Heart left ventricle (tissue), 16 donors: ENCODE data around the gene CYP11A1. TPM values are rescaled to one million over a fixed set of nuclear protein-coding genes. Genes with fewer than 3 reads are reported as not detected.
"Not testable (repeated sequence)": the region's sequence is repeated elsewhere in the genome, so short reads cannot be mapped to it uniquely, and the experiment has no call there.

ENCODE experiments used
- ATAC-seq, 4 donors: fragments of 200-7000 bp; cut with Tn5 transposase; one replicate each; pipeline ENCODE4 v1.9.1; 2020 to 2022; ENCODE audit warnings: moderate library complexity in 4 of 4, mild to moderate bottlenecking in 3 of 4, moderate number of reproducible peaks in 1 of 4
- DNase-seq, 5 donors: peaks; one replicate each; pipeline ENCODE4 v3.0.0-alpha.2; 2020
- H3K27ac ChIP-seq, 12 donors: fragments of 200-600 bp; sonication (generic) in 4 of 12; one replicate each; pipeline versions ENCODE4 v1.5.0 to v1.8.0; 2016 to 2022; ENCODE audit warnings: mild to moderate bottlenecking in 2 of 12
- H3K27me3 ChIP-seq, 9 donors: fragments of 200-600 bp; sonication (generic) in 2 of 9; one replicate each; pipeline versions ENCODE4 v1.5.1 to v1.8.0; 2016 to 2022; ENCODE audit warnings: mild to moderate bottlenecking in 3 of 9
- H3K36me3 ChIP-seq, 9 donors: fragments of 200-600 bp; sonication (generic) in 2 of 9; one replicate each; pipeline versions ENCODE4 v1.5.0 to v1.8.0; 2018 to 2022; ENCODE audit warnings: mild to moderate bottlenecking in 2 of 9
- H3K4me1 ChIP-seq, 12 donors: fragments of 200-600 bp; sonication (generic) in 4 of 12; one replicate each; pipeline versions ENCODE4 v1.5.0 to v1.8.0; 2016 to 2022; ENCODE audit warnings: mild to moderate bottlenecking in 3 of 12
- H3K4me3 ChIP-seq, 12 donors: fragments of 200-600 bp; sonication (generic) in 4 of 12; one replicate each; pipeline versions ENCODE4 v1.5.0 to v1.8.0; 2017 to 2022; ENCODE audit warnings: mild to moderate bottlenecking in 9 of 12, moderate library complexity in 4 of 12
- H3K9me3 ChIP-seq, 12 donors: fragments of 200-600 bp; sonication (generic) in 4 of 12; one replicate each; pipeline versions ENCODE4 v1.5.0 to v1.8.0; 2016 to 2022; ENCODE audit warnings: mild to moderate bottlenecking in 1 of 12
- CTCF ChIP-seq, 12 donors: fragments of 200-600 bp; sonication (generic) in 4 of 12; IDR thresholded peaks; one replicate each; pipeline versions ENCODE4 v1.5.0 to v1.8.0; 2018 to 2022; ENCODE audit warnings: antibody characterized with exemption in 12 of 12, mild to moderate bottlenecking in 5 of 12
- POLR2A ChIP-seq, 2 donors: fragments of 450-650 bp; IDR thresholded peaks; one replicate each; pipeline ENCODE4 v1.6.1; 2017; ENCODE audit warnings: antibody characterized with exemption in 2 of 2, mild to moderate bottlenecking in 2 of 2, moderate library complexity in 2 of 2
- WGBS, 4 donors: extraction: QIAGEN DNeasy Blood & Tissue Kit in 2 of 4; methylation state at CpG; one replicate each; pipeline versions ENCODE4 v1.1.5 to v1.1.7; 2013 to 2018; 5-methylcytosine and 5-hydroxymethylcytosine counted together
- intact Hi-C, 10 donors: fragments of 100-400 bp; cut with DNase I; formaldehyde crosslinking; loops; one replicate each; pipeline versions ENCODE4 v1.11.1 to v1.14.2; 2022
- polyA plus RNA-seq, 2 donors: library from polyadenylated mRNA; stranded (reverse); fragments of 200-250 nt; gene quantifications; one replicate each; pipeline ENCODE4 v1.2.3, GENCODE V29; 2013
- total RNA-seq, 9 donors: library from RNA; depleted of rRNA in 2 of 9; stranded (reverse); fragments of >200 nt in 2 of 9; fragmentation: NEBNext Ultra II Directional in 3 of 9; extraction: Animal tissue kit (Norgen Biotek cat#: 25700) in 3 of 9; gene quantifications; one replicate each; pipeline versions ENCODE4 v1.1.0 to v1.2.4, GENCODE V29; 2016 to 2023
- donor health status: ischemic (EF 13 %, LVEDD 7.1; RV severe dilation, severe dysfunction).
- donor health status: healthy with polysubstance abuse.
- donor health status: DM: no; HTN: yes; CAD: no.
- donor health status: DM: no; HTN: no; CAD: no.
- donor health status: ischemic (EF 25% LVEDD 6.9; RV normal size, moderate dysfunction).
- donor health status: ischemic (EF 25% LVEDD 5.7; RV mildly dilated, moderate dysfunction).
- donor health status: healthy.
- donor health status: DM: yes; HTN: yes; CAD: no.
- donor health status: ischemic (EF 35%, LVEDD 5.7; RV mildly dilated, moderate dysfunction).
- donor health status: nonischemic (EF 11% LVEDD 7.7; RV severe dilation, severe dysfunction).
- donor health status: DM: yes; HTN: yes; CAD: no.
- donor health status: PGD.
- donor health status: ischemic (EF 29% LVEDD 5.4; RV normal size, mild dysfunction).
- donor health status: nonischemic (EF 23%, LVEDD 6.1; RV moderate dilation, normal function).

CYP11A1 gene
- total and polyA plus RNA-seq, 11 donors = 0.07 to 3.4 (median 0.87) TPM

DNA sequence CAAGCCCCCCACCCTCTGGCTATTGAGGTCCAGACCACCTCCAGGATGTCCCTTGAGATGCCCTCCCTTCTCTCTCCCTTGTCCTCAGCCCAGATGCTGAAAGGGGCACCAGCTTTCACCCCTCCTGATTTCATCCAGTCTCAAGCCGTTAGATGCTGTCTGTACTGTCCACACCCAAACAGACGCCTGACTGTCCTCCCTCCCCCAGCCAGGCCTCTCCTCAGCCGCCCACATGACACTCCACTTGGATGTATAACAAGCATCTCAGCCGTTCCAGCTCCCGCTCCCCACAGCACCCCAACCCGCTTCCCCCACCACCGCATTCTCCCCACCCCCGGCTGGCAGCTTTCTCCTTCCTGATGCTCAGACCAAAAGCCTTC is 25.0 kb upstream of the CYP11A1 start:
- no peaks in the 10 kb centered on the region for H3K27me3 ChIP-seq
- 60 to 73% (median 68%) methylated on average over 8 of the region's 8 CpGs for WGBS, 4 donors
- no peak overlapping the region for H3K27ac ChIP-seq
- TF ChIP-seq CTCF (IDR thresholded peaks at IDR 0.05) (no peak), POLR2A (IDR thresholded peaks at IDR 0.05) (no peak)
- H3K4me3 ChIP-seq = no peak overlapping the region
- intact Hi-C loops = no loop called here
- no peaks in the 10 kb centered on the region for H3K9me3 ChIP-seq
- H3K4me1 ChIP-seq = peaks cover 0 to 12% (median 0%) of the 10 kb centered on the region in 12 donors
- no peak for DNase-seq
- no peaks in the 10 kb centered on the region for H3K36me3 ChIP-seq
- no peak for ATAC-seq

GRCh38 chr15:74391582-74392450 is 24.4 kb upstream of the CYP11A1 start:
- DNase-seq = no peak
- no peak for ATAC-seq
- no peaks in the 10 kb centered on the region for H3K9me3 ChIP-seq
- TF ChIP-seq CTCF (IDR thresholded peaks at IDR 0.05) (no peak), POLR2A (IDR thresholded peaks at IDR 0.05) (no peak)
- WGBS, 4 donors = 80 to 87% (median 82%) methylated on average over 9 of the region's 9 CpGs
- intact Hi-C loops = no loop called here
- no peaks in the 10 kb centered on the region for H3K27me3 ChIP-seq
- H3K27ac ChIP-seq = no peak overlapping the region
- H3K4me1 ChIP-seq = peaks cover 0 to 9% (median 0%) of the 10 kb centered on the region in 12 donors
- H3K36me3 ChIP-seq = no peaks in the 10 kb centered on the region
- H3K4me3 ChIP-seq = no peak overlapping the region

DNA sequence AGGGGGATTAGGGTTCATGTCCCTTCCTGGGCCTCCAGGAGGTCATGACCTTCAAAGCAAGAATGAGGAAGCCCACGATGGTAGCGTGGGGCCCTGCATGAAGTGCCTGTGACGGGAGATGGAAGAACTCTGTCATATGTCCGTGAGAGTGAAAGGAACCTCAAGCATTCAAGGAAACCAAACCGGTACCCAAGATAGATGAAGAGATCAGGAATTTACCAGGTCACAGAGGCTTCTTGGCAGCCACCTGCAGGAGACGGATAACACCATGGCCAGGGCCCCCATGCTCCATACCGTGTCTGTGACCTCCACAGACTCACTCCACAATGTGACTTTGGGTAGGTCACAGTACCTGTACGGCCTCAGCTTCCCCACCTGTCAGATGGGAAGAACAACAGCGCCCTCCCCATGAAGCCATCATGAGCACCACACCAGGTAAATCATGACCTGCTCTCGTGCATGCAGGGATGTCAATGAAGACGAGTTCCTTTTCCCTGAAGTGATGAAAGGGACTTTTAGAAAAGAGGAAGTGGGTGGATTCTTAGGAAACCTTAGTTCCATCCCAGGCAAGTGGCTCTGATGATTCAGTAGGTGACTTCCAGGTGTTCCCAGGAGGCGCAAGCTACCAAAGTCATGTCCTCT is 23.3 kb upstream of the CYP11A1 start:
- intact Hi-C loops = no loop called here
- Histone ChIP-seq H3K4me1 (peaks cover 0 to 16% (median 9%) of the 10 kb centered on the region in 12 donors), H3K36me3 (no peaks in the 10 kb centered on the region), H3K9me3 (no peaks in the 10 kb centered on the region), H3K4me3 (no peak overlapping the region), H3K27ac (no peak overlapping the region), H3K27me3 (no peaks in the 10 kb centered on the region)
- TF ChIP-seq POLR2A (IDR thresholded peaks at IDR 0.05) = no peak
- no peak for TF ChIP-seq CTCF (IDR thresholded peaks at IDR 0.05)
- 80 to 89% (median 86%) methylated on average over 12 of the region's 12 CpGs for WGBS, 4 donors
- no peak for ATAC-seq
- no peak for DNase-seq

- H3K36me3 ChIP-seq, H3K27me3 ChIP-seq, H3K4me3 ChIP-seq, H3K27ac ChIP-seq, H3K9me3 ChIP-seq, DNase-seq, ATAC-seq, intact Hi-C loops: not testable (repeated sequence)
- WGBS, 4 donors = 95 to 99% (median 97%) methylated on average over 11 of the region's 11 CpGs
- H3K4me1 ChIP-seq = peaks cover 0 to 22% (median 16%) of the 10 kb centered on the region in 12 donors
Observed at GRCh38 chr15:74390049-74390646, 22.7 kb upstream of the CYP11A1 start.
